MM.1S (cell line): Measurements from ENCODE around the gene DMGDH.

Source experiments
- EZH2 ChIP-seq: fragments of 300-600 bp; sonication (generic); optimal IDR thresholded peaks from 2 replicates; pipeline ENCODE3; 2017; ENCODE audit warnings: low read depth, mild to moderate bottlenecking, antibody characterized with exemption, low read length, mixed read lengths
- EZH2phosphoT487 ChIP-seq: fragments of 300-600 bp; sonication (generic); IDR thresholded peaks from 2 replicates; pipeline ENCODE4 v1.6.1; 2018; ENCODE audit warnings: antibody characterized with exemption, low read length
- TF ChIP-seq, protein P1 (sequence below): fragments of 300-600 bp; sonication (generic); IDR thresholded peaks from 2 replicates; pipeline ENCODE4 v1.5.1; 2016; ENCODE audit warnings: antibody characterized with exemption, low read length, mixed read lengths

DNA sequence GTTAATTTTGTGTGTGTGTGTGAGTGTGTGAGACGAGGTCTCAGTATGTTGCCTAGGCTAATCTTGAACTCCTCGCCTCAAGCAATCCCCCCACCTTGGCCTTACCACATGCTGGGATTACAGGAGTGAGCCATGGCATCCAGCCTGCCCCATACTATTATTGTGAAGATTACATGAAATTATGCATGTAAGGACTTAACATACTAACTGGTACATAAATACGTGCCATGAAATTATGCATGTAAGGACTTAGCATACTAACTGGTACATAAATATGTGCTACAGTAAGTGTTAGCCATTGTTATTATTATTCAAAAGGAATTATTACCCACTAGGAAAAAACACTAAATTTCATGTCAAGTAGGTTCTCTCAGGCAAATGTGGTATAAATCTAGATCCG lies 16.2 kb downstream of the DMGDH start:
- TF ChIP-seq, protein P1, sequence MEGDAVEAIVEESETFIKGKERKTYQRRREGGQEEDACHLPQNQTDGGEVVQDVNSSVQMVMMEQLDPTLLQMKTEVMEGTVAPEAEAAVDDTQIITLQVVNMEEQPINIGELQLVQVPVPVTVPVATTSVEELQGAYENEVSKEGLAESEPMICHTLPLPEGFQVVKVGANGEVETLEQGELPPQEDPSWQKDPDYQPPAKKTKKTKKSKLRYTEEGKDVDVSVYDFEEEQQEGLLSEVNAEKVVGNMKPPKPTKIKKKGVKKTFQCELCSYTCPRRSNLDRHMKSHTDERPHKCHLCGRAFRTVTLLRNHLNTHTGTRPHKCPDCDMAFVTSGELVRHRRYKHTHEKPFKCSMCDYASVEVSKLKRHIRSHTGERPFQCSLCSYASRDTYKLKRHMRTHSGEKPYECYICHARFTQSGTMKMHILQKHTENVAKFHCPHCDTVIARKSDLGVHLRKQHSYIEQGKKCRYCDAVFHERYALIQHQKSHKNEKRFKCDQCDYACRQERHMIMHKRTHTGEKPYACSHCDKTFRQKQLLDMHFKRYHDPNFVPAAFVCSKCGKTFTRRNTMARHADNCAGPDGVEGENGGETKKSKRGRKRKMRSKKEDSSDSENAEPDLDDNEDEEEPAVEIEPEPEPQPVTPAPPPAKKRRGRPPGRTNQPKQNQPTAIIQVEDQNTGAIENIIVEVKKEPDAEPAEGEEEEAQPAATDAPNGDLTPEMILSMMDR = no peak
- no peak for TF ChIP-seq EZH2phosphoT487
- TF ChIP-seq EZH2 = no peak
